HG02981 (cell line): ENCODE results near the gene SMYD5.

Source experiments
- ATAC-seq: cut with Tn5 transposase; IDR thresholded peaks from one replicate; pipeline ENCODE4 v1.9.1; 2021; ENCODE audit warnings: mild to moderate bottlenecking, moderate library complexity; ENCODE audit not compliant: unreplicated experiment

Gene SMYD5

DNA sequence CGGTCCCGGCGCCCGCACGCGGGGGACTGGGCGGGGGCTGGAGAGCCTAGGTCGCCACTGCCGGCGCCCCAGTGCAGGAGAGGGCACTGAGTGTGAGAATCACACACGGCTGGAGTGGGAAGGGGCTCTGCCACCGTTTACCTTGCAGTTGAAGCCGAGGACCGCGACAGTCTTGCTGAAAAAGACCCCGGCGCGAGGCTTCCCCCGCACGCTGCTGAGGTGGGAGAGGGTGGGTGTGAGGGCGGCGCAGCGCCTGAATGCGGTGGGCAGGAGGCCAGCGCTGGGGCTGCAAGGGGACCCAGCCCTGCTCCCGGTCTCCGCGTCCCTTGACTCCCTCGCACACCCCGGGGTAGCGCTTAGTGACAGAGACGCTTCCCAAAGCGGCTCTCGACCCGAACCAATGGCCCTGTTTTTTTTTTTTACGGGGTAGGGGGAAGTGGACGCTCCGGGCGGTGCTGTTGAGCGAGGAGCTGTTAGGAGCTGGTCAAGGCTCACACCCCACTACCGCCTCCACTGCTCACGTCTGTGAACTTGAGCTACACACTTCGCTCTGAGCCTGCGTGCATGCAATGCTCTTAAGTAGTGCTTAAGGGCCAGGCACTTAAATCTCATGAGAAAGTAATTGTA lies 10.9 kb upstream of the SMYD5 start:
- no peak for ATAC-seq

DNA sequence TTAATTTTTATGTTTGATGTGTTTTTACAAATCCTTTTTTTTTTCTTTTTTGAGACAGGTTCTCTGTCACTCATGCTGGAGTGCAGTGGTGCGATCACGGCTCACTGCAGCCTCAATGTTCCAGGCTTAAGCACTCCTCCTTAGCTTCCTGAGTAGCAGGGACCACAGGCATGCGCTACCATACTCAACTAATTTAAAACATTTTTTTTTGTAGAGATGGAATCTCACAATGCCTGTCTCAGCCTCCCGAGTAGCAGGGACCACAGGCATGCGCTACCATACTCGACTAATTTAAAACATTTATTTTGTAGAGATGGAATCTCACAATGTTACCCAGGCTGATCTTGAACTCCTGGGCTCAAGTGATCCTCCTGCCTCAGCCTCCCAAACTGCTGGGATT lies 8.4 kb upstream of the SMYD5 start:
- no peak for ATAC-seq

DNA sequence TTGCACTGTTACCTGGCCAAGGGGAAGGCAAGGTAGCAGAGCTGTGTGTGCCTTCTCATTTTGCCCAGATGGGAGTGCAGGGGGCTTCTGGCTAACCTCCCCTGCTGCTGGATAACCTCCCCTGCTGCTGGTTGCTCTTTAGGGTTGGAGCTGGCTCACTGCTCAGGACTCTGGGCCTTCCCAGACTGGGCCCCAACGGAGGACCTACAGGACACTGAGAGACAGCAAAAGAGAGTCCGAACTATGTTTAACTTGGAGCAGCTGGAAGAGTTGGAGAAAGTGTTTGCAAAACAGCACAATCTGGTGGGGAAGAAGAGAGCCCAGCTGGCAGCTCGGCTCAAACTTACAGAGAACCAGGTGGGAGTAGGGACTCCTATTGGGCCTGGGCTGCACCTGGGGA lies 5.8 kb upstream of the SMYD5 start:
- ATAC-seq, result no peak

DNA sequence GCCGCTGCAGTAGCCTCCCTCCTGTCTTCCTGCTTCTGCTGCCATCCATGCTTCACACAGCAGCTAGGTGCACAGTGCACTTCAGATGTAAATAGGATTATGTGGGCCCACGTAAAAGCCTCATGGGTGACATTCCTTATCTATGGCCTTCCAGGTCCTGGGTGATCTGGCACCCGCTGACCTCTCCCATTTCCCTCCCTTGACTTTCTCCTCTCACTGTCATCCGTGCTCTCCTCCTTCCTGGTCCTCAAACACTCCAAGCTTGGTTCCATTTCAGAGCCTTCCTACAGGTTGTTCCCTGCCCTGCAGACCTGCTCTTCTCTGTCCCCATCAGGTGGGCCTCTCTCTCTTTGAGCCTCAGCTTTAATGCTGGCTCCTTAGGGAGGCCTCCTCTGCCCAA lies 4.0 kb upstream of the SMYD5 start:
- no peak for ATAC-seq

DNA sequence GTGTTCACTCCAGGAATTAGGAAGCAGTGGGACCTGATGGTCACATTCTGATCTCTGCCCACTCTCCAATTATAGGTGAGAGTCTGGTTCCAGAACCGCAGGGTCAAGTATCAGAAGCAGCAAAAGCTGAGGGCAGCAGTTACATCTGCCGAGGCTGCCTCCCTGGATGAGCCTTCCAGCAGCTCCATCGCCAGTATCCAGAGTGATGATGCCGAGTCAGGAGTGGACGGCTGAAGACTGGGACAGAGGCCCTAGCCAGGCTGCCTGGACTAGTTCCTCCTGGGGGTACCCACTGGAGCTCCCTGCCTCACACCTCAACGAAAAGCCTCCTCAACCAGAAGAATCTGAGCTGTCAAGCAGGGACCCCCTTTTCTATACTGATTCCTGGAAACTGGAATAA lies 3.3 kb upstream of the SMYD5 start:
- no peak for ATAC-seq

DNA sequence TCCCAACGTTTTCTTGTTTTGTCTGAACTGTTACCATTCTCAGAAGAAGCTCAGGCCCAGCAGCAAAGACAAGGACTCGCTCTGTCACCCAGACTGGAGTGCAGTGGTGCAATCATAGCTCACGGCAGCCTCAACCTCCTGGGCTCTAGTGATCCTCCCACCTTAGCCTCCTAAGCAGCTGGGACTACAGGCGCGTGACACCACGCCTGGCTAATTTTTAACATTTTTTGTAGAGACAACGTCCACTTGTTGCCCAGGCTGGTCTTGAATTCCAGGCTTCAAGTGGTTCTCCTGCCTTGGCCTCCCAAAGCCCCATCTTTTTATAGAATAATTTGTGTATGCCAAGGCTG lies 2.0 kb upstream of the SMYD5 start:
- no peak for ATAC-seq

DNA sequence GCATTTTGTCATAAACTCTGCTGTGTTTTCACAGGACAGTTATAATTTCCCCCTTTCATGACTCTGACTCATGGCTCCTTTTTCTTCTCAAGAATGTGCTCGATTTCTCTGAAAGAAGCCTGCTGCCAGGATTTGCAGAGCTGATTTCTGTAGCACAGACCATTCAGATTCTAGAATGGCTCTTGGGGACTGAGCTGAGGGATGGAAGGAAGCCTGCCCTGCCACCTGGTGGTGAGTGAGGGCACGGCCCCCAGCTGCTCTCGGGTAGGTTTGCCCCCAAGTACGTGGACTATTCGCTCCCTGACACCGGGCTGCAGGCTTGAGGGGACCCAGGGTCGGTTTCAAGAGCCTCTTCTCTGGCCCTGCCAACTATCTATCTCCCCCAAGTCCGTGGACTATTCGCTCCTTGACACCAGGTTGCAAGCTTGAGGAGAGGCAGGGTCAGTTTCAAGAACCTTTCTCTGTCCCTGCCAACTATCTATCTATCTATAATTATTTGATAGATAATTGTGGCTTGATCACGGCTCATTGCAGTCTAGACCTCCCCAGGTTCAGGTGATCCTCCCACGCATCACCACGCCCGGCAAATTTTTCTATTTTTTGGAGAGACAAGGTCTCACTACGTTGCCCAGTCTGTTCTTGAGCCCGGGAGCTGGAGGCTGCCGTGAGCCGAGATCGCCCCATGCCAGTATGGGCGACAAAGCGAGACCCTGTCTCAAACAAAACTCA lies 1.4 kb upstream of the SMYD5 start:
- peak; percentile 70 for ATAC-seq

DNA sequence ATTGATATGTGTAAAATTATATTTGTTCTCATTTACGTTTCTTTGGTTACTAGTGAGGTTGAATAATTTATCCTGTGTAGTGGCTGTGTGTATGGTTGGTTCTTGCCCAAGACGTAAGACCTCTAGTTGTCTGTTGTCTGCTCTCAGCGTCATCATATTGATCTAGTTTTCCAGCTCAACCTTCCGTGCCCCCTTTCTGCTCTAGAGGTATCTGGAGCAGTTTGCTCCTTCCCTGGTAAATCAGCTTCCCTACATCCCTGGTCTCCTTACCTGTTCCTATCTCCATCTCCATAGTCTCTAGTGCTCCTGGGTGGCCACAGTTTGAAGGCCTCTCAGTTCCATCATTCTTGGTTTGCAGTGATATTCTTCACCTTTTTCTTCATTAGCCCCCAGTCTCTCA lies 1.2 kb downstream of the SMYD5 start:
- ATAC-seq, result no peak

DNA sequence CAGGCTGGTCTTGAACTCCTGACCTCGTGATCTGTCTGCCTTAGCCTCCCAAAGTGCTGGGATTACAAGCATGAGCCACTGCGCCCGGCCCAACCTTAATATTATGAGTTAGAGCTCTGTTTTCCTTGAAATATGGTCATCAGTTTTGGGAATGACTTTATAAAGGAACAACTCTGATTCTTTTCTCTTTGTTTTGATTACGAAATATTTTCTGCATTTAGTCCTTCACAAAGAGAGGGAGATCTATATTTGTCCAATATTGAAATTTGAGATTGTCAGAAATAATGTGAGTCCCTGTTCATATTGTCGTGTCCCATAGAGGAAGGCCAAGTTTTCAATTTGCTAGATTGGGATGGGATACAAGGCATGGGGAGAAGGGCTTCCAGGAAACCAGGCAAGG lies 3.1 kb downstream of the SMYD5 start:
- ATAC-seq, result no peak

DNA sequence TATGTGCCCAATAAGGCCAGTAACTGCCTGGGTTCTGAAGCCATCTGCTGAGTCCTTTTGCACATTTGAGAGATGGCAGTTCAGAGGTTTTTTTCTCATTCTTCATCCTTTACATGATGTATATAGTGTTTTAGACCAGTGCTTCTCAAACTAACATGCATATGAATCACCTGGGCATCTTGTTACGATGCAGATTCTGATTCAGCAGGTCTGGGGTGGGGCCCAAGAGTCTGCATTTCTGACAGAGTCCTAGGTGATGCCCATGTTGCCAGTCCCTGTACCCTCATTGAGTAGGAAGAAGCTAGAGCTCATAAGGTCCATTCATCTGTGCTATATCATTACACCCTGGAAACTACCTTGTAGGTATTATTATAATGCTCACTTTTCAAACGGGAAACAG lies 3.8 kb downstream of the SMYD5 start:
- no peak for ATAC-seq

DNA sequence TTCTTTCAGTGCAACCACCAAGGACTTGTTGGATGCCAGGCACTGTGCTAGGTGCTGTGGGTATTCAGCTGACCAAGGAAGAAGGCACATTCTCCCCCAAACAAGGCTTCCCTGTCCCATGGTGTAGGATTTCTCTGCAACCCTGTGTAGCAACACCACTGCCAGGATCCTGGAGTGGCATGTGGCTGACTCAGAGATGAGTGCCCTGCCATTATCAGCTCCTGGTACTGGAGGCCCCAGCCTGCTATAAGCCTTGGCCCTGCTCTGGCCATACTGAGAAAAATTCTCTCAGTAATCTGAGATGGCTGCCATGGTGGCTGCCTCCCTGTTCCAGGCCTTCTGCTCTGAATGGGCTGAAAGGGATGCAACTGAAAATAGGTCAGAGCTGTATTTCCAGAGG lies 4.3 kb downstream of the SMYD5 start:
- ATAC-seq, result no peak

DNA sequence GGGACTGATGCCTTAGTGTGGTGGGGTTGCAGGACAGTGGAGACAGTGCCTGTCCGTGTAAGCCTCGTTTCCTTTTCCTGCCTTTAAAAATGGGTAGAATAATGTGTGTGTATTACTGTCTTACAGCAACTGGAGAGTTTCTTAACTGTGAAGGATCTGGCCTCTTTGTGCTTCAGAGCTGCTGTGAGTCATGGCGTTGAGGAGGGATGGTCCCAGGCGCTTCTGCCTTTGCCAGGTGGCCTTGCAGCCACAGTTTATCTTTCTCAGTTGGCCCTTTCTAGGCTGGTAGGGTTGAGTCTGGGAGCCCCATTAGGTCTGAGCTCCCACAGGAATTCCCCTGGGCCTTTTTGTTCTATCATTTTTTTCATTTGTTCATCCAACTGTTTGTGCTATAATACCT lies 9.8 kb downstream of the SMYD5 start:
- no peak for ATAC-seq

DNA sequence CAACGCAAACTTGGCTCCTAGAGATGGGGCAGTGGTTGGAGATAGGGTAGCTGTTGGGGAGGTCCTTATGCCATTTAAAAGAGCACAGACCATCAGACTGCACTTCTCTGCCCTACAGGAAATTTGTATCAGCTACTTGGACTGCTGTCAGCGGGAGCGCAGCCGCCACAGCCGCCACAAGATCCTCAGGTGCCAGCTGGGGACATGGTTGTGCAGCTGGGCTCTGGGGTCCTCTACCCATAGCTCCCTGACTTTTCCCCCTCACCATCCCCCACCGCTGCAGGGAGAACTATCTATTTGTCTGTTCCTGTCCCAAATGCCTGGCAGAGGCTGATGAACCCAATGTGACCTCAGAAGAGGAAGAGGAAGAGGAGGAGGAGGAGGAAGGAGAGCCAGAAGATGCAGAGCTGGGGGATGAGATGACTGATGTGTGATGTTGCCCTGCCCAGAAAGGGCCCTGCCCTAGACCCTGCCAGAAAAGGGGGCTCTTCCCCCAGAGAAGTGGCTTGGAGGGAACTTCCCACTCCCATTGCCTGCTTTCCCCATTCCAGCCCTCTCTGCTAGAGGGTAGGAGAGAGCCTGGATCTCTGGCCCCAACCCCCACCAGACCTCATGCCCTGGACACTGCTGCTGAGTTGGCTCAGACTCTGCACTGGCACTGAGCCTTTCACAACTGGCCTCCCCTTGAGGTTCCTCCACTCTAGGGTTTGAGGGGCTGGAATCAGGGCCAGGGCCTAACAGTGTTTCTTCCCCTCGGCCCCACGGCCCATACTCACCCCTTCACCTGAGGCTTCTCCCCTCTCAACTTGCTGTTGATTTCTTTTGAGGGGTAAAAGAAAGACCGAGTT lies 11.7 kb downstream of the SMYD5 start:
- ATAC-seq, result no peak

DNA sequence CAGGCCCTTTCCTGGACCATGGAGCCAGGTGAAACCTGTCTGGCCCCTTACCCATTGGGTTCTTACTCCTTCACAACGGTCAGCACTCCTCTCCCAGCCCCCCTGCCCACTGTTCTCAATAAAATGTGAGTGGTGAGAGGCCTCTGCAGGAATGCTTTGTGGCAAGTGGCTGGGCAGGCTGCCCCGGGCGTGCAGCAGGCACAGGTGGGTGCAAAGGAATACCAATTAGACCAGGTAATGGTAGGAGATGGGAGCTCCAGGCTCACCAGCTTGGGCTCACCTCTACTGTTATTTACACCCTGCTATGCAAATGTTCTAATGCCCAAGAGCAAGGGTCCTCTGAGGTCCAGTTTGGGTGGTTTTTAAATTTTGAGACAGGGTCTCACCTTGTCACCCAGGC lies 13.0 kb downstream of the SMYD5 start:
- no peak for ATAC-seq

DNA sequence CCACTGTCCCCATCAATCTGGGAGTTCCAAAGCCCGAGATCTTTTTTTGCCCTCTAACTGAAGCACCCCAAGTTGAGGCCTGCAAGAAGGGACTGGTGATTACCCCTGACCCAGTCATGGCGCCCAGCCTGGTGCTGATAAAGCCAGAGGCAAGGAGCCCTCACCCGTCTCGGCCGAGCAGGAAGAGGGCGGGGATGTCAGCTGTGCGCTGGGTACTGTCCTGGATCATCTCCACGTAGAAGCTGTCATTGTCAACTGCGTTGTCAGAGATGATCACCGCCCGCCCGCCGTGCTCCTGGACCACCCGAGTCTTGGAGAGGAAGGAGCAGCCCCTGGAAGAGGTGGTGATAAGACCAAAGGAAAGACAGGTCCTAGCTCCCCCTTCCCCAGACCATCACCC lies 14.6 kb downstream of the SMYD5 start:
- no peak for ATAC-seq

DNA sequence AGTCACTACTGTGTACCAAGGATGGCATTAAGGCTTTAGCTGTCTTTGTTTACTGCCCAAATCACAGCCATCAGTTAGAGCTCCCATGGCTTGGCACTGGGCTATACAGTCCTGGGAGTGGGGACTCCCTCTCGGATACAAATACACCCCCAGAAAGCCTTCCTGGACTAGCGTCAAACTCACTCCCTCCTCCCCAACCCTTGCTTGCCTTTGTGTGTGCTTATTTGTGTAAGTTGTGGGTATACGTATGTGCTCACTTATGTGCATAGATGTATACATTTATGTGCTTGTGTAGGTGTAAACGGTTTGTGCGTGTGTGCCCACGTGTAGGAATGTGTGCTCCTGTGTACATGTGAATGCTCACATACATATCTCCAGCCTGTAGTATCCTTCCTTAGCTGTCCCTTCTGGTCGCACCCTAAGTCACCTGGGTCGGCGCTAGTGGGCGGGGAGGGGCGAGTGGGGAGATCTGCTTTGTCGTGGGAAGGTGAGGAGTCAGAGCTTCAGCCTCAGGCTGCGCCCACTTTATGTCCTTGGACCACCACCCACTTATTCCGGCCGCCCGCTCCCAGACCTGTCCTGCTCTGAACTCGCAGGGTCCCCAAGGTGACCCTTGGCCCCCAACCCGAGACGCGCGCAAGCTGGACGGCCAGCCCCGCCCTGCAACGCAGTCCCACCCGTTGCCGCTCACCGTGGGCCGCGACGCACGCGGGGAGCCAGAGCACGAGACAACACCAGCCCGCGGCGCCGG lies 18.5 kb downstream of the SMYD5 start:
- no peak for ATAC-seq

DNA sequence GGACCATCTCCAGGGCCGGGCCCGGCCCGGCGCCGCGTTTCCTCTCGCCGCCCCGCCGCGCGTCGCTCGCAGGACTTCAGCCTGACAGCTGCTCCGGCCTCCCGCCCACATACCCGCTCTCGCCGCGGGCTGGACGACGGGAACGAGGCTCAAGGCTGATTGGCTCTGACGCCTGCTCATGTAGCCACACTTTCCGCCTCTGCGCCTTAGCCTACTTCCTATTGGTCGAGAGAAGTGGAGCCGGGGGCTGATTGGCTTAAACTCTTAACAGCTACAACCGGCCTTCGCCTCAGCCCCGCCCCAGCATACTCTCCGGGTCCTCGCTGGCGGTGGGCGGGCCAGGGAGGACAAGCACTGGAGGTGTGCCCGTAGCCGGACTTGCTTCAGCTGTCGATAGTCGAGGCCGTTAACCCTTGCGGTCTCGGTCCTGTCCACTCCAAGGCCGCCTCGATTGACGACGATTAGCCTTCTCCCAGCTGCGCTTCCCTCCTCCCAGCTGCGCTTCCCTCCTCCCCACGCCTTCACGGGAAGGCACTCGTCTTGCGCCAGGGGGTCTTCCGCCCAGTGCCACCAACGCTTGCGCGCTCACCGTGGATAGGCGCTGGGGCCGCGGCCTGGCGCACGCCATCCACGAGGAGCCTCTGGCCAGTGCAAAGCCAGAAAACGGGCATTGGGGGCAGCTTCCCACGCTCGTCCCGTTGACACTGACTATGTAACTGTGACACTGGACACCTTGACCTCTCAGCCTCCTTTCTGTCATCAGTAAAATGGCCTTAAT lies 19.3 kb downstream of the SMYD5 start, which contains the start of gene PRADC1:
PRADC1 (minus strand) TSS at position 86 of the 778 bp plus-strand sequence; CDS start at position 7, 79 bp downstream.
- peak; percentile 92 for ATAC-seq

DNA sequence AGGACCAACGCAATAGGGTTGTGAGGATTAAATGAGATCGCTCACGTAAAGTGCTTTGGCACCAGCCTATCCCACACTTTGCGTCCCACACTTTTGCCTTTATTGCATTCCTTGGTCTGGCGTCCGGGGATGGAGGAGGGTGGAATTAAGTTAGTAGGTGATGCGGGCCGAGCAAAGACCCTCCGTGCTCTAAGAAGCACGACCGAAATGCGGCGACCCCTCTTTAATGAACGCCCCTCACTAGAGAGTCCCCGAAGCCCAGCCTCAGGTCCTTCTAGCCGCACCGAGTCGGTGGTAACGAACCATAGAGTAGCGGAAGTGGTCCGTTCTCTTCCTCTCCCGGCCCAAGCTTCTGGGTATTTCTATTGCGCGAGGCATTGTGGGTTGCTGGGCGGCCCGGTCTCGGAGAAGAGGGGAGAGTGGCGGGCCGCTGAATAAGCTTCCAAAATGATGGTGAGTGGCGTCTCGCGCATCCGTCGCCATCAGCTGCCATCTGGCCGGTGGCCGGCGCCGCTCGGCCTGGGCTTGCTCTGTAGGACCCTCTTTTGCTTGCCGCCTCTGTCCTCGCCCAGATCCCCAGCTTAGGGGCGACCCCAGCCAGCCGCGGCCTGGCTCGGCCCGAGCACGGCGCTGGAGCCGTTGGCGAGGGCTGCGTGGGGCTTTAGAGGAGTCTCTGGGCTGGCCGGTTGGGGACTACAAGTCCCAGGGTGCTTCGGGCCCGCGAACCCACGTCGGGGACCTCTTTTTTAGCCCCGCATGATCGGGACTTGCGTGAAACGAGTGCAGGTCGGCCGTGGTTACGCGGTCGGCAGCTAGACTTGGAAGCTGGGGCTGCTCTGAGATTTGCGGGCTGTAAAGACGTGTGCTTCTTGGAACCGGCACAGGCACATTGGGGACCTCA lies 20.1 kb downstream of the SMYD5 start, which contains the start of gene CCT7:
CCT7 (plus strand) TSS at position 377 of the 901 bp plus-strand sequence; CDS start at position 448, 71 bp downstream.
- ATAC-seq, result peak; percentile 60

DNA sequence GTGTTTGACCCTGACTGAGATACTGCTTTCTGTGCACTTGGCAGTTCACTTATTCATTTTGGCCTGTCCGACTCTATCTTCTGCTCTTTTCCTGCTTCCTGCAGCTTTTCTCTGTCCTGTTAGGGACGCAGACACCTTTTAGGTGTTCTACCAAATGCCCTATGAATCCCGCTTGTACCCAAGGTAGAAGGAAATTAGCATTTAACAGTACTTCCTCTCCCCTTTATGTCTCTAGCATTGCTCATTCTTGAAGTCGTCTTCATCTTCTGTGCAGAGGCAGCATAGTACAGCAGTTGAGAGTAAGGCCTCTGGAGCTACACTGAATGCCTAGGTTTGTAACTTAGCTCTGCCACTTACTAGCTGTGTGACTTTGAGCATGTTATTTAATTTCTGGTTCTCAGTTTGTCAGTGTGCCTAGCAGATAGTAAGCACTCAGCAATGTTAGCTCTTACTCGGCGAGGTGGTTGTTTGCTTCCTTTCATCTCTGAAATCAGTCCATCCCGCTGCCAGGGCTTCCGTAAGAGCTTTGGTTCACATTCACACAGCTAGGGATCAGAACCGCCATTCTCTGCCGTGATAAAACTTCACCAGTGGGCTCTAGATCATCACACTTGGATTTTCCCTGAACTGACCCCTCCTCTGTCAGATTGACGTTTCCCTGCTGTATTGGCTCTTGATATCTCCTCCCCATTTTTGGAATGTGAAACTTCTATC lies 21.4 kb downstream of the SMYD5 start:
- ATAC-seq, result no peak
